NCI-H1930 (cell line): Measurements from ENCODE around the gene DAPK2.
"Not testable (repeated sequence)": the region's sequence is repeated elsewhere in the genome, so short reads cannot be mapped to it uniquely, and the experiment has no call there.

Experiments used
- DNase-seq, 2 experiments: peaks; one replicate each; lab custom pipeline; 2025; lab: John Stamatoyannopoulos, UW

DAPK2 gene

GRCh38 chr15:64053674-64054073 is 7.4 kb upstream of the DAPK2 start:
- DNase-seq: not testable (repeated sequence)

GRCh38 chr15:64052925-64053491 is 6.7 kb upstream of the DAPK2 start:
- no peak for DNase-seq

GRCh38 chr15:64051407-64052259 is 5.3 kb upstream of the DAPK2 start:
- no peak for DNase-seq

GRCh38 chr15:64051093-64051402 is 4.8 kb upstream of the DAPK2 start:
- no peak for DNase-seq

GRCh38 chr15:64050281-64051092 is 4.2 kb upstream of the DAPK2 start:
- no peak for DNase-seq

GRCh38 chr15:64048781-64049460 is 2.6 kb upstream of the DAPK2 start:
- no peak for DNase-seq

- DNase-seq: no peak
Observed at GRCh38 chr15:64045774-64046420, 388 bp downstream of the DAPK2 start.

- DNase-seq: no peak
Observed at GRCh38 chr15:64045101-64045435, 1.2 kb downstream of the DAPK2 start.

- no peak for DNase-seq
Observed at GRCh38 chr15:64044300-64045100, 1.8 kb downstream of the DAPK2 start.

- DNase-seq: no peak
Observed at GRCh38 chr15:64038878-64039610, 7.2 kb downstream of the DAPK2 start.

- DNase-seq: no peak
Observed at GRCh38 chr15:64037966-64038365, 8.3 kb downstream of the DAPK2 start.

- no peak for DNase-seq
Observed at GRCh38 chr15:64037116-64037515, 9.2 kb downstream of the DAPK2 start.

- no peak for DNase-seq
Observed at GRCh38 chr15:64035525-64035924, 10.8 kb downstream of the DAPK2 start.

- no peak for DNase-seq
Observed at GRCh38 chr15:64034519-64034918, 11.8 kb downstream of the DAPK2 start.

GRCh38 chr15:64032329-64032728 is 14.0 kb downstream of the DAPK2 start:
- DNase-seq: no peak

GRCh38 chr15:64030123-64030522 is 16.2 kb downstream of the DAPK2 start:
- DNase-seq: no peak

GRCh38 chr15:64029633-64030032 is 16.7 kb downstream of the DAPK2 start:
- DNase-seq: no peak

- peak in 1 of 2 experiments; percentile 41 for DNase-seq
Observed at GRCh38 chr15:64029110-64029509, 17.2 kb downstream of the DAPK2 start.

- no peak for DNase-seq
Observed at GRCh38 chr15:64026591-64026990, 19.7 kb downstream of the DAPK2 start.
